Measurements from ENCODE around the gene ZNF836.

DNA sequence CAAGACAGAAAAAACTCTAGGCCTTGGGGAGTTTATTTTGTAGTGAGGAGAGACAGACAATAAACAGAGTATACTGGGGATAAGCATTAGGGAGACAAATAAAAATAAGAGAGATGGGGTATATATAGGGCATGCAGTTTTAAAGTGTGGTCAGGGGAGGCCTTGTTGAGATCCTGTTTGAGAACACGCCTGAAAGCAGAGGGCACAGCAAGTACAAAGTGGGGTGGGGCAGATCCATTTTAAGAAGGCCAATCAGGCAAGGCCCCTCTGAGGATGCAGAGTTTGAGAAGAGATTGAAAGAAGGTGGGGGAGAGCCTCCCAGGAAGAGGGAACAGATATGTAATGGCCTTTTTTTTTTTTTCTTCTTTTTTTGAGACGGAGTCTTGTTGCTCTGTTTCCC is 20.5 kb upstream of the ZNF836 start:
- no peak for TF ChIP-seq CTCF (IDR thresholded peaks at IDR 0.05)
- no peak for TF ChIP-seq POLR2A (IDR thresholded peaks at IDR 0.05)
